HepG2 (cell line): ENCODE results near the gene CX3CR1.

ENCODE experiments used
- ASH2L ChIP-seq: fragments of 300-600, 200-600 bp; sonication (generic); IDR thresholded peaks from 2 replicates; pipeline ENCODE4 v1.7.0; 2017; ENCODE audit warnings: low read depth, mild to moderate bottlenecking, moderate library complexity, mixed read lengths, low read length; ENCODE audit not compliant: insufficient read length
- E2F1 ChIP-seq: sonication (generic); formaldehyde crosslinking; IDR thresholded peaks from 2 replicates; pipeline ENCODE4 v1.5.0; 2020; ENCODE audit warnings: missing genetic modification reagents
- ELK4 ChIP-seq: sonication (generic); formaldehyde crosslinking; IDR thresholded peaks from 2 replicates; pipeline ENCODE4 v1.9.0; 2021; ENCODE audit warnings: missing genetic modification reagents, borderline replicate concordance
- ERF ChIP-seq: IDR thresholded peaks from 2 replicates; pipeline ENCODE4 v1.6.1; 2018; ENCODE audit warnings: missing biosample characterization, missing genetic modification reagents
- MED1 ChIP-seq: sonication (generic); formaldehyde crosslinking; IDR thresholded peaks from 2 replicates; pipeline ENCODE4 v1.4.0; 2020; ENCODE audit warnings: missing genetic modification reagents
- REST ChIP-seq, 2 experiments: IDR thresholded peaks; 2 replicates each; pipeline ENCODE4 v1.6.1; 2011 to 2012; ENCODE audit warnings: low read length in 2 of 2, borderline replicate concordance in 1 of 2, low read depth in 1 of 2, mild to moderate bottlenecking in 1 of 2, moderate library complexity in 1 of 2
- STAG1 ChIP-seq: sonication (generic); formaldehyde crosslinking; IDR thresholded peaks from 2 replicates; pipeline ENCODE4 v1.4.0; 2020; ENCODE audit warnings: missing genetic modification reagents
- ZNF10 ChIP-seq: sonication (generic); formaldehyde crosslinking; IDR thresholded peaks from 2 replicates; pipeline ENCODE4 v1.4.0; 2020; ENCODE audit warnings: mild to moderate bottlenecking, low read depth, missing genetic modification reagents, borderline replicate concordance

- TF ChIP-seq ZNF10 (CRISPR knock-in tag): no peak
- no peak for TF ChIP-seq MED1 (CRISPR knock-in tag)
- TF ChIP-seq REST (IDR thresholded peaks at IDR 0.05; ENCODE audit: borderline replicate concordance in 1 of 2, low read depth in 1 of 2, low read length in 2 of 2): no peak
- no peak for TF ChIP-seq ELK4 (CRISPR knock-in tag)
- no peak for TF ChIP-seq ASH2L
- TF ChIP-seq ERF (CRISPR knock-in tag): no peak
- no peak for TF ChIP-seq STAG1
- no peak for TF ChIP-seq E2F1
Measured at GRCh38 chr3:39318301-39318700, 38.5 kb upstream of the CX3CR1 start.
